Karpas-422 (cell line): Measurements from ENCODE around the gene BUD13. TPM values are rescaled to one million over a fixed set of nuclear protein-coding genes. Genes with fewer than 3 reads are reported as not detected.
A peak's percentile ranks its signal among the peaks of the same experiment; 100 is the strongest.

Source experiments
- DNase-seq: peaks from one replicate; pipeline ENCODE4 v3.0.0-alpha.2; 2015
- H2AFZ ChIP-seq: fragments of 200-600 bp; sonication (generic); 2 replicates; pipeline ENCODE4 v1.6.1; 2014; ENCODE audit warnings: antibody characterized with exemption, low read length, mixed read lengths
- H3K27ac ChIP-seq: fragments of 200-600 bp; sonication (generic); 2 replicates; pipeline ENCODE4 v1.5.1; 2014; ENCODE audit warnings: mild to moderate bottlenecking, low read length, moderate library complexity
- H3K27me3 ChIP-seq: fragments of 200-600 bp; sonication (generic); 2 replicates; pipeline ENCODE4 v1.6.1; 2014; ENCODE audit warnings: low read length, mixed read lengths
- H3K36me3 ChIP-seq: fragments of 200-600 bp; sonication (generic); 2 replicates; pipeline ENCODE4 v1.6.1; 2014; ENCODE audit warnings: low read length, mixed read lengths; ENCODE audit not compliant: insufficient read depth
- H3K4me1 ChIP-seq: fragments of 200-600 bp; sonication (generic); 2 replicates; pipeline ENCODE4 v1.6.1; 2014; ENCODE audit warnings: mild to moderate bottlenecking, low read length, mixed read lengths
- H3K4me2 ChIP-seq: fragments of 200-600 bp; sonication (generic); 2 replicates; pipeline ENCODE4 v1.6.1; 2014; ENCODE audit warnings: low read length, low read depth, mild to moderate bottlenecking; ENCODE audit not compliant: poor library complexity, severe bottlenecking
- H3K4me3 ChIP-seq: fragments of 200-600 bp; sonication (generic); 2 replicates; pipeline ENCODE4 v1.5.1; 2014; ENCODE audit warnings: mild to moderate bottlenecking, antibody characterized with exemption, low read length, mixed read lengths
- H3K79me2 ChIP-seq: fragments of 200-600 bp; sonication (generic); 2 replicates; pipeline ENCODE4 v1.6.1; 2014; ENCODE audit warnings: mild to moderate bottlenecking, low read length, mixed read lengths
- H3K9ac ChIP-seq: fragments of 200-600 bp; sonication (generic); 2 replicates; pipeline ENCODE4 v1.6.0; 2014; ENCODE audit warnings: low read length
- H3K9me2 ChIP-seq: fragments of 200-600 bp; sonication (generic), shearing (Covaris generic); replicated peaks from 2 replicates; pipeline ENCODE4 v1.6.0; 2014; ENCODE audit warnings: mild to moderate bottlenecking, low read length, moderate library complexity; ENCODE audit not compliant: insufficient read depth
- H3K9me3 ChIP-seq: fragments of 300-700, 200-600 bp; sonication (generic); 2 replicates; pipeline ENCODE4 v1.6.1; 2014; ENCODE audit warnings: low read length, mixed read lengths
- H4K20me1 ChIP-seq: fragments of 200-600 bp; sonication (generic); 2 replicates; pipeline ENCODE4 v1.6.1; 2014; ENCODE audit warnings: mild to moderate bottlenecking, antibody characterized with exemption, low read length, low read depth; ENCODE audit not compliant: insufficient read depth
- total RNA-seq: library from RNA; depleted of rRNA; stranded (reverse); fragments of >200 nt; shearing (Covaris generic); gene quantifications from 2 replicates; pipeline ENCODE4 v1.2.3, GENCODE V29; 2014; ENCODE audit warnings: low replicate concordance

BUD13 gene
- total RNA-seq, 1 experiment from 2014 or later = 6.4 TPM

DNA sequence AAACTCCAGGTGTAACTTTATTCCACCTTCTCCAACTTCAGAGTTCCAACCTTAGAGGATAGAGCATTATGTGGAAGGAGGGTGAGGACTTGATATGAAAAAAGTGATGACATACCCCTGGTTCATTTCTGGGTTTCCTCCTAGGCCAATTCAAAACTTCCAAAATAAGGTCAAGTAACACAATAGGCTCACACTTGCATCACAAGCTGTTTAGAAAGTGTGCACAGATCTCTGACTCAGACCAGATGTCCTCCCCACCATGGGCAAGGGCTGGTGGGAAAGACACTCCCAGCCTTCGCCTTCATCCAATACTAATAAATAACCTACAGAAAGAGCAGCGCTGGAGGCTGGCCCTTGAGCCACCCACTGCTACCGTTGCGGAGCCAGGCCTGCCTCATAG lies 5.8 kb upstream of the BUD13 start:
- Histone ChIP-seq H3K9ac (no peak overlapping the region), H3K27me3 (no peaks in the 10 kb centered on the region), H2AFZ (no peak overlapping the region), H3K4me1 (peaks cover 15% of the 10 kb centered on the region), H4K20me1 (no peaks in the 10 kb centered on the region), H3K4me3 (no peak overlapping the region), H3K9me3 (no peaks in the 10 kb centered on the region), H3K79me2 (no peaks in the 10 kb centered on the region), H3K36me3 (peaks cover 11% of the 10 kb centered on the region; the same call in 1 of the 2 replicates), H3K9me2 (no peaks in the 10 kb centered on the region), H3K4me2 (no peak overlapping the region), H3K27ac (no peak overlapping the region)
- peak; percentile 11 for DNase-seq

GRCh38 chr11:116777056-116777455 lies 4.3 kb upstream of the BUD13 start:
- Histone ChIP-seq H3K4me1 (peaks cover 19% of the 10 kb centered on the region), H4K20me1 (no peaks in the 10 kb centered on the region), H3K9me3 (no peaks in the 10 kb centered on the region), H3K9me2 (no peaks in the 10 kb centered on the region), H3K27me3 (no peaks in the 10 kb centered on the region), H3K4me2 (no peak overlapping the region), H3K36me3 (peaks cover 5% of the 10 kb centered on the region; the same call in 1 of the 2 replicates), H3K9ac (no peak overlapping the region), H3K79me2 (peaks cover 5% of the 10 kb centered on the region), H3K27ac (no peak overlapping the region), H3K4me3 (no peak overlapping the region), H2AFZ (no peak overlapping the region)
- no peak for DNase-seq

DNA sequence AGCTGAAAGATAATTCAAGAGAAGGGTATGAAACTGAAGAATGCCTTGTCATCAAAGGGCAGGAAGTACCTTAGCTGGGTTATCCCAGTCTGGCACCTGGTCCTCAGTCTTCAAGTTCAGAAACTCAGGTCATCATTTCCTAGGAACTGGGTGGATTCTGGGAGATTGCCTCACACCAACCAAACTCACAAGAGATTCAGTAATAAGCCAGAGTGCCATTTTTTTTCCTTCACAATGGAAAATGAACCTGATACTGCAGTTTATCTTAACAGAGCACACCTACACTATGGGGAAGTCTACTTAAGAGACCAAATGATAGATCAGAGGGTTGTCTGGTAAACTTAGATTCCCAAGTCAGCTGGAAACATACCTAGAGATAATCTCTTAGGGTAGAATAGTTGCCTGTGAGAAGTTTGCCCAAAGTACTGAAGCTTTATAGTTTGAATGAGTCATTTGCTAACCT lies 3.8 kb upstream of the BUD13 start:
- peaks cover 24% of the 10 kb centered on the region for H3K4me1 ChIP-seq
- no peak overlapping the region for H2AFZ ChIP-seq
- H3K79me2 ChIP-seq = peaks cover 10% of the 10 kb centered on the region
- no peak overlapping the region for H3K27ac ChIP-seq
- H3K9me2 ChIP-seq = no peaks in the 10 kb centered on the region
- H3K36me3 ChIP-seq = peaks cover 5% of the 10 kb centered on the region; the same call in 1 of the 2 replicates
- no peaks in the 10 kb centered on the region for H3K27me3 ChIP-seq
- no peak overlapping the region for H3K9ac ChIP-seq
- H3K4me3 ChIP-seq = no peak overlapping the region
- no peaks in the 10 kb centered on the region for H3K9me3 ChIP-seq
- DNase-seq = no peak
- no peak overlapping the region for H3K4me2 ChIP-seq
- no peaks in the 10 kb centered on the region for H4K20me1 ChIP-seq

GRCh38 chr11:116775975-116776374 lies 3.2 kb upstream of the BUD13 start:
- no peak for DNase-seq
- Histone ChIP-seq H3K27me3 (no peaks in the 10 kb centered on the region), H3K9ac (no peak overlapping the region), H3K4me1 (peaks cover 30% of the 10 kb centered on the region), H2AFZ (no peak overlapping the region), H3K4me3 (no peak overlapping the region), H4K20me1 (no peaks in the 10 kb centered on the region), H3K36me3 (peaks cover 5% of the 10 kb centered on the region; the same call in 1 of the 2 replicates), H3K79me2 (peaks cover 16% of the 10 kb centered on the region), H3K27ac (no peak overlapping the region), H3K4me2 (no peak overlapping the region), H3K9me2 (no peaks in the 10 kb centered on the region), H3K9me3 (no peaks in the 10 kb centered on the region)

DNA sequence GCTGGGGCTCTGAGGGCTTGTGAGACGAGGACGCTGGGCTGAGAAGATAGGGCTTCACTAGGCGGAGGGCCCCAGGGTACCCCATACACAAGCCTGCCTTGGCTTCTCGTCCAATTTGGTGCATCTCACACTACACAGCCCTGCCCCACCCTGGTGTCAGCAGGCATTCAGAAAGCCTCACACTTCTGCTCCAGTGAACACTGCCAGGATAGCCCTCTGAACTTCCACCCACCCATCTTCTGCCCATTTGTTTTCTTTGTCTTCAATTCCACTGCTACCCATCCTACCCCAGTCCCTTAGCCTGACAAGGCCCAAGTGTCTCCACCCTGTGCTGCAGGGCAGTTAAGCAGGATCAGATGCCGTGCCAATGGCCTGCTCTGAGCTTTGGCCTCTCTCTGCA lies 1.9 kb upstream of the BUD13 start:
- Histone ChIP-seq H3K79me2 (peaks cover 24% of the 10 kb centered on the region), H3K27ac (peak overlapping the region; percentile 88), H2AFZ (no peak overlapping the region), H3K9me3 (no peaks in the 10 kb centered on the region), H3K4me2 (peak overlapping the region; percentile 91), H3K36me3 (peaks cover 5% of the 10 kb centered on the region; the same call in 1 of the 2 replicates), H4K20me1 (no peaks in the 10 kb centered on the region), H3K9ac (peak overlapping the region; percentile 11), H3K4me3 (no peak overlapping the region), H3K4me1 (peaks cover 32% of the 10 kb centered on the region), H3K9me2 (no peaks in the 10 kb centered on the region), H3K27me3 (no peaks in the 10 kb centered on the region)
- DNase-seq = no peak

DNA sequence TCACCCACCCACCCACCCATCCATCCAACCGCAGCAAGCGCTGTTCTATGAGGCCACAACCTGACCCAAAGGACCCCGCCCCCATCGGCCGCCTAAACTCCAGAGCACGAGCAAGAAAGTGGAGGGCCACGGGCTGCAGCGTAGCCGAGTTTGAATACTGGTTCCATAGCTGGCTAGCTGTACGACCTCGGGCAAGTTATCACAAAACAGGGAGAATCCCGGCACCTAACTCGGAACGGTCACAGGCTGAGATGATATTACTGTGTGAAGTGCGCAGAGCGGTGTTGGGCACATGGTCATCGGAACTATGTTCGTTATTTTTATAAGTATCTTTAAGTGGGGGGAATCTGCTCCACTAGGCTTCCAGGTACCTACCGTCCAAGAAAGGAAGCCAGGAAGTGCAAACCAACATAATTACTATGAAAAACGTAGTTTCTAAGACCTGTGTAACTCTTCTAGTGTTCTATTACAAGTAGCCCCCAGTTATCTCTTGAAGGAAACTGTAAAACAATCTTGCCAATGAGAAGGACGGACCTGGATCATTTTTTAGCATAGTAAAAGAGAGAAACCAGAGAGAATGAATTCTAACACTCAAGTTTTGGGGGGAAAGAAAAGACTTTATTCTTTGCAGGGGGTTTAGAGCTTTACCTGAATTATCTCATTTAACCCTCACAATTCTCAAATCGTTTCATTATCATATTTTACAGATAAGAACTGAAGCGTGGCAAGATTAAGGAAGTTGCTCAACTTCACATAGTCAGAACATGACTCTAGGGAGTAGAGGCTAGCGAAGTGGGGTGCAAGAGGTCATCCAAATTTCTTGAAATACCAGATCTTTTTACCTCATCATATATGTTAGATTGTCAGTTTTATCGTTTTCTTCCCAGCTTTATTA lies 663 bp upstream of the BUD13 start:
- Histone ChIP-seq H3K9ac (peak overlapping the region; percentile 75), H3K9me2 (no peaks in the 10 kb centered on the region), H3K4me3 (peak overlapping the region; percentile 74), H3K27ac (peak overlapping the region; percentile 88), H4K20me1 (no peaks in the 10 kb centered on the region), H2AFZ (no peak overlapping the region), H3K27me3 (no peaks in the 10 kb centered on the region), H3K9me3 (no peaks in the 10 kb centered on the region), H3K4me2 (peak overlapping the region; percentile 91), H3K4me1 (peaks cover 32% of the 10 kb centered on the region), H3K36me3 (peaks cover 5% of the 10 kb centered on the region; the same call in 1 of the 2 replicates), H3K79me2 (peaks cover 30% of the 10 kb centered on the region)
- DNase-seq = peak; percentile 71

- Histone ChIP-seq H3K4me3 (peak overlapping the region; percentile 84), H3K9me2 (no peaks in the 10 kb centered on the region), H2AFZ (no peak overlapping the region), H3K27me3 (no peaks in the 10 kb centered on the region), H3K36me3 (peaks cover 5% of the 10 kb centered on the region; the same call in 1 of the 2 replicates), H3K9ac (peak overlapping the region; percentile 82), H3K4me2 (peak overlapping the region; percentile 70), H3K27ac (peak overlapping the region; percentile 62; the same call in 1 of the 2 replicates), H4K20me1 (no peaks in the 10 kb centered on the region), H3K79me2 (peaks cover 30% of the 10 kb centered on the region), H3K4me1 (peaks cover 32% of the 10 kb centered on the region), H3K9me3 (no peaks in the 10 kb centered on the region)
- no peak for DNase-seq
These were observed 852 bp downstream of the BUD13 start for GRCh38 chr11:116771935-116772334.

- Histone ChIP-seq H3K4me3 (no peak overlapping the region), H3K79me2 (no peaks in the 10 kb centered on the region), H4K20me1 (no peaks in the 10 kb centered on the region), H3K9me3 (no peaks in the 10 kb centered on the region), H3K4me1 (no peaks in the 10 kb centered on the region; the same call in 1 of the 2 replicates), H2AFZ (no peak overlapping the region), H3K9me2 (no peaks in the 10 kb centered on the region), H3K27ac (no peak overlapping the region), H3K36me3 (peaks cover 6% of the 10 kb centered on the region; the same call in 1 of the 2 replicates), H3K4me2 (no peak overlapping the region), H3K27me3 (no peaks in the 10 kb centered on the region), H3K9ac (no peak overlapping the region)
- DNase-seq = no peak
These were observed 10.7 kb downstream of the BUD13 start for GRCh38 chr11:116762132-116762531.
